Neuronal stem cell (in vitro differentiated cells): Measurements from ENCODE around the gene DNMT3L. TPM values are rescaled to one million over a fixed set of nuclear protein-coding genes. Genes with fewer than 3 reads are reported as not detected.

Experiments used
- DNase-seq: peaks from one replicate; pipeline ENCODE4 v3.0.0-alpha.2; 2013; ENCODE audit warnings: low spot score
- H2AFZ ChIP-seq: one replicate; pipeline ENCODE4 v1.6.1; 2013; ENCODE audit warnings: mild to moderate bottlenecking, low read length, inconsistent platforms
- H2AK5ac ChIP-seq: 2 replicates; pipeline ENCODE4 v1.6.1; 2013; ENCODE audit warnings: low read depth, mild to moderate bottlenecking, inconsistent platforms, low read length, moderate library complexity, mixed read lengths
- H2BK120ac ChIP-seq: 2 replicates; pipeline ENCODE4 v1.6.1; 2013; ENCODE audit warnings: low read depth, mild to moderate bottlenecking, inconsistent platforms, low read length, moderate library complexity, mixed read lengths
- H2BK12ac ChIP-seq: one replicate; pipeline ENCODE4 v1.6.1; 2013; ENCODE audit warnings: low read length, inconsistent platforms
- H2BK15ac ChIP-seq: 2 replicates; pipeline ENCODE4 v1.6.1; 2013; ENCODE audit warnings: mild to moderate bottlenecking, low read length, inconsistent platforms, mixed read lengths
- H2BK5ac ChIP-seq: one replicate; pipeline ENCODE4 v1.6.1; 2013; ENCODE audit warnings: inconsistent platforms, mild to moderate bottlenecking, low read length, moderate library complexity
- H3K14ac ChIP-seq: one replicate; pipeline ENCODE4 v1.6.1; 2013; ENCODE audit warnings: low read length, inconsistent platforms
- H3K18ac ChIP-seq: 2 replicates; pipeline ENCODE4 v1.6.1; 2013; ENCODE audit warnings: low read length, inconsistent platforms
- H3K23ac ChIP-seq: 2 replicates; pipeline ENCODE4 v1.6.1; 2013; ENCODE audit warnings: low read depth, mild to moderate bottlenecking, mixed read lengths, low read length, inconsistent platforms; ENCODE audit not compliant: poor library complexity
- H3K27ac ChIP-seq: replicated peaks from 3 replicates; pipeline ENCODE4 v1.5.1; 2013; ENCODE audit warnings: low read length, inconsistent platforms
- H3K27me3 ChIP-seq, 3 experiments: 2 replicates each; pipeline ENCODE4 v1.6.1; 2013; ENCODE audit warnings: low read length in 3 of 3, mild to moderate bottlenecking in 2 of 3, inconsistent platforms in 1 of 3, low read depth in 1 of 3, mixed read lengths in 1 of 3, moderate library complexity in 1 of 3; ENCODE audit not compliant: control insufficient read depth in 3 of 3, insufficient read depth in 3 of 3
- H3K36me3 ChIP-seq, 2 donors: replicated peaks in 1 of 2; 2 replicates each; pipeline ENCODE4 v1.6.1; 2013; ENCODE audit warnings: low read length in 2 of 2; ENCODE audit not compliant: control insufficient read depth in 2 of 2, insufficient read depth in 2 of 2
- H3K4ac ChIP-seq: 2 replicates; pipeline ENCODE4 v1.6.1; 2013; ENCODE audit warnings: inconsistent platforms, mild to moderate bottlenecking, low read length, moderate library complexity
- H3K4me1 ChIP-seq, 2 donors: 1 replicate in 1 of 2; 2 replicates in 1 of 2; pipeline ENCODE4 v1.6.1; 2013; ENCODE audit warnings: low read length in 2 of 2, low read depth in 1 of 2; ENCODE audit not compliant: control insufficient read depth in 2 of 2, insufficient read depth in 1 of 2
- H3K4me2 ChIP-seq: one replicate; pipeline ENCODE4 v1.6.1; 2013; ENCODE audit warnings: mild to moderate bottlenecking, low read length, inconsistent platforms; ENCODE audit not compliant: insufficient read depth, poor library complexity, severe bottlenecking
- H3K4me3 ChIP-seq, 2 donors: 2 replicates each; pipeline ENCODE4 v1.5.1; 2013; ENCODE audit warnings: low read length in 2 of 2, mild to moderate bottlenecking in 2 of 2, inconsistent platforms in 1 of 2, moderate library complexity in 1 of 2
- H3K79me1 ChIP-seq: one replicate; pipeline ENCODE4 v1.6.1; 2013; ENCODE audit warnings: low read depth, mild to moderate bottlenecking, inconsistent platforms, low read length, moderate library complexity
- H3K9ac ChIP-seq: one replicate; pipeline ENCODE4 v1.6.1; 2013; ENCODE audit warnings: mild to moderate bottlenecking, low read depth, low read length, inconsistent platforms; ENCODE audit not compliant: poor library complexity
- H3K9me3 ChIP-seq, 2 donors: replicated peaks in 1 of 2; 2 replicates each; pipeline versions ENCODE3 to v1.6.1; 2013; ENCODE audit warnings: low read length in 2 of 2, mild to moderate bottlenecking in 2 of 2, inconsistent platforms in 1 of 2, low read depth in 1 of 2, mixed read lengths in 1 of 2, moderate library complexity in 1 of 2; ENCODE audit not compliant: control insufficient read depth in 2 of 2, insufficient read depth in 1 of 2
- H4K8ac ChIP-seq: one replicate; pipeline ENCODE4 v1.6.1; 2013; ENCODE audit warnings: low read depth, mild to moderate bottlenecking, inconsistent platforms, low read length, moderate library complexity
- H4K91ac ChIP-seq: one replicate; pipeline ENCODE4 v1.6.1; 2013; ENCODE audit warnings: low read length, low read depth, mild to moderate bottlenecking, inconsistent platforms; ENCODE audit not compliant: poor library complexity
- WGBS, 2 donors: extraction: QIAGEN DNeasy Blood & Tissue Kit; methylation state at CpG; one replicate each; pipeline ENCODE4 v1.1.7; 2013; ENCODE audit warnings: missing lambda C conversion rate in 2 of 2, mixed read lengths in 1 of 2; ENCODE audit not compliant: insufficient read length in 2 of 2, insufficient replicate concordance in 1 of 2; ENCODE audit errors: extremely low coverage in 2 of 2; 5-methylcytosine and 5-hydroxymethylcytosine counted together
- polyA plus RNA-seq, 2 experiments: library from polyadenylated mRNA; stranded (reverse); fragments of 200-250 nt; gene quantifications; one replicate each; pipeline ENCODE4 v1.2.3, GENCODE V29; 2013

The DNMT3L gene
- 0.04 TPM for polyA plus RNA-seq (2013, experiment 1 of 2)
- polyA plus RNA-seq (2013, experiment 2 of 2): not detected

GRCh38 chr21:44261675-44262295 lies at the start of gene DNMT3L:
DNMT3L (minus strand) TSS chr21:44261897; CDS start chr21:44261259, 638 bp downstream.
- Histone ChIP-seq H4K8ac (no peak within 1 kb of the TSS), H3K27ac (no peak within 1 kb of the TSS), H3K79me1 (no peaks in the 10 kb centered on the region), H3K4me1 (peaks cover 6 to 11% of the 10 kb centered on the region in 2 donors), H3K9ac (peak within 1 kb of the TSS; percentile 44), H3K4ac (peak within 1 kb of the TSS; percentile 66), H2BK5ac (peak within 1 kb of the TSS; percentile 53), H2AFZ (no peak within 1 kb of the TSS), H4K91ac (no peak within 1 kb of the TSS), H2AK5ac (peak within 1 kb of the TSS; percentile 99), H2BK120ac (peak within 1 kb of the TSS; percentile 18), H3K4me2 (no peak within 1 kb of the TSS), H3K18ac (peak within 1 kb of the TSS; percentile 80), H2BK15ac (peak within 1 kb of the TSS; percentile 98), H3K36me3 (no peaks in the 10 kb centered on the region), H3K4me3 (peak within 1 kb of the TSS in 1 of 2 donors; percentile 12), H2BK12ac (peak within 1 kb of the TSS; percentile 73), H3K27me3 (peaks cover 0 to 26% (median 0%) of the 10 kb centered on the region in 3 experiments), H3K14ac (peak within 1 kb of the TSS; percentile 56), H3K9me3 (peaks cover 0 to 2% of the 10 kb centered on the region in 2 donors), H3K23ac (peak within 1 kb of the TSS; percentile 31)
- DNase-seq: no peak
- no CpG with 5 or more reads among the region's 19 CpGs for WGBS, 2 donors

- Histone ChIP-seq H3K18ac (no peak overlapping the region), H3K4me3 (peak overlapping the region in 1 of 2 donors; percentile 65), H3K4ac (no peak overlapping the region), H3K14ac (no peak overlapping the region), H3K27me3 (no peaks in the 10 kb centered on the region), H3K4me1 (peaks cover 13 to 18% of the 10 kb centered on the region in 2 donors), H4K8ac (no peak overlapping the region), H2BK15ac (no peak overlapping the region), H3K9me3 (peaks cover 0 to 3% of the 10 kb centered on the region in 2 donors), H3K9ac (peak overlapping the region; percentile 55), H3K23ac (peak overlapping the region; percentile 93), H3K79me1 (peaks cover 5% of the 10 kb centered on the region), H2AFZ (no peak overlapping the region), H3K4me2 (no peak overlapping the region), H2AK5ac (no peak overlapping the region), H4K91ac (no peak overlapping the region), H3K36me3 (peaks cover 21 to 69% of the 10 kb centered on the region in 2 donors), H2BK5ac (peak overlapping the region; percentile 66), H3K27ac (no peak overlapping the region), H2BK120ac (no peak overlapping the region), H2BK12ac (no peak overlapping the region)
- no CpG with 5 or more reads among the region's 28 CpGs for WGBS, 2 donors
- DNase-seq: no peak
These were observed 49.2 kb upstream of the DNMT3L start for GRCh38 chr21:44310628-44311507.

GRCh38 chr21:44306936-44307704 lies 45.4 kb upstream of the DNMT3L start:
- peaks cover 26 to 32% of the 10 kb centered on the region in 2 donors for H3K4me1 ChIP-seq
- peak overlapping the region; percentile 55 for H3K23ac ChIP-seq

More at GRCh38 chr21:44306936-44307704, 45.4 kb upstream of the DNMT3L start:
- Histone ChIP-seq H3K27me3 (no peaks in the 10 kb centered on the region), H3K4me3 (no peak overlapping the region), H3K14ac (peak overlapping the region; percentile 89), H2BK15ac (peak overlapping the region; percentile 58), H2AFZ (no peak overlapping the region), H3K79me1 (peaks cover 7% of the 10 kb centered on the region), H3K4me2 (no peak overlapping the region), H2BK5ac (peak overlapping the region; percentile 82), H3K27ac (no peak overlapping the region), H4K91ac (no peak overlapping the region), H2BK12ac (peak overlapping the region; percentile 58), H4K8ac (peak overlapping the region; percentile 17), H2BK120ac (no peak overlapping the region), H3K4ac (peak overlapping the region; percentile 53), H3K9me3 (peaks cover 0 to 3% of the 10 kb centered on the region in 2 donors), H3K18ac (peak overlapping the region; percentile 90), H3K36me3 (peaks cover 13 to 40% of the 10 kb centered on the region in 2 donors), H2AK5ac (peak overlapping the region; percentile 79), H3K9ac (peak overlapping the region; percentile 70)
- WGBS, 2 donors: no CpG with 5 or more reads among the region's 21 CpGs
- no peak for DNase-seq
